GM12892 (cell line): ENCODE measurements around the gene PDZD7.
A peak's percentile ranks its signal among the peaks of the same experiment; 100 is the strongest.
"Not testable (repeated sequence)": the region's sequence is repeated elsewhere in the genome, so short reads cannot be mapped to it uniquely, and the experiment has no call there.

Experiments used
- DNase-seq: peaks from one replicate; pipeline ENCODE4 v3.0.0; 2011; ENCODE audit not compliant: insufficient read length
- FAIRE-seq: peaks from 2 replicates; lab custom pipeline; 2011; peaks lifted over from hg19 to GRCh38; lab: Jason Lieb, UNC
- POLR2A ChIP-seq: IDR thresholded peaks from 2 replicates; pipeline ENCODE4 v1.6.1; 2011; ENCODE audit warnings: low read depth, low read length, control low read depth
- POLR2AphosphoS5 ChIP-seq: IDR thresholded peaks from 2 replicates; pipeline ENCODE4 v1.6.1; 2011; ENCODE audit warnings: low read depth, low read length, control low read depth
- TAF1 ChIP-seq: IDR thresholded peaks from 2 replicates; pipeline ENCODE4 v1.6.1; 2011; ENCODE audit warnings: low read depth, mild to moderate bottlenecking, control low read depth, low read length, borderline replicate concordance

The PDZD7 gene

GRCh38 chr10:100980311-100980710 lies 50.6 kb downstream of the PDZD7 start:
- no peak for DNase-seq
- TF ChIP-seq POLR2AphosphoS5 = no peak
- no peak for TF ChIP-seq POLR2A
- TF ChIP-seq TAF1 = no peak

DNA sequence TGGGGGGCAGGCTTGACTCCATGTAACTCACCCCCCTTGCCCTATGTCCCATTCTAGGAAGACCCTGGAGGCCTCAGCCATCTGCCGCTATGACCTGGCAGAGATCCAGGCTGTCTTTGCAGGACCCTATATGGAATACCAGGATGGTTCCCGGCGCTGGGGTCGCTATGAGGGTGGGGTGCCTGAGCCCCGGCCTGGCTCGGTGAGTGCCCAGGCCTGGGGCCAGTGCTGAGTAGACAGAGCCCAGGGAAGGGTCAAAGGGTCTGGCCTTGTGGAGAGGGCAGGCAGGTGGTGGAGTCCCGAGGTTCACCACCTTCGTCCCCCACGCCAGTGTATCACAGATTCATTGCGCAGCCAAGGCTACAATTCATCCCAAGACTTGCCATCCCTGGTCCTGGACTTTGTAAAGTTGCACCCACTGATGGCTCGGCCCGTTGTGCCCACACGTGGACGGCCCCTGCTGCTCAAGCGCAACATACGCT lies 51.1 kb downstream of the PDZD7 start:
- FAIRE-seq (no peak), DNase-seq (no peak)
- no peak for TF ChIP-seq TAF1
- no peak for TF ChIP-seq POLR2AphosphoS5
- TF ChIP-seq POLR2A = no peak

More at GRCh38 chr10:100980311-100980710, 50.6 kb downstream of the PDZD7 start:
- FAIRE-seq = no peak

GRCh38 chr10:100978901-100979195 lies 52.1 kb downstream of the PDZD7 start:
- FAIRE-seq (no peak), DNase-seq (no peak)
- TF ChIP-seq TAF1 (no peak), POLR2AphosphoS5 (no peak), POLR2A (no peak)

- DNase-seq (no peak), FAIRE-seq (no peak)
- no peak for TF ChIP-seq POLR2A
- TF ChIP-seq TAF1 = no peak
- no peak for TF ChIP-seq POLR2AphosphoS5
These were observed 52.6 kb downstream of the PDZD7 start for GRCh38 chr10:100978121-100978900.

GRCh38 chr10:100977436-100977835 lies 53.5 kb downstream of the PDZD7 start:
- FAIRE-seq = no peak
- TF ChIP-seq POLR2A (no peak), POLR2AphosphoS5 (no peak)
- DNase-seq = no peak

DNA sequence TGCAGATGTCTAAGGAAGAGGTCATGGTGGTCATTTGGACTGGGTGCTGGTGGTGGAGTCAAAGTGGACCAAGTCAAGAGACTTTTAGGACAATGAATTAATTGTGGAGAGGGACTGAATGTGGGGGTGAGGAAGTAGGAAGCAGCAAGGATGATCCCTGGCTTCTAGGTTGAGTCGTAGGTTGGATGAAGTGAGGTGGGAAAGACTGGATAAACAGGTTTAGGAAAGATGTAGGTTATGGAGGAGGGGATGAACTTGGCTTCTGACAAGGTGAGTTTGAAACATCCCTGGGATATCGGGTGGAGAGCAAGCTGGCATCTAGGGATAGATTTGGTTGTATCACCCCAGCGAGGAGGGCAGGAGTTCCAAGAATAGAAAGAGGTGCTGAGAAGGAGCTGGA lies 54.0 kb downstream of the PDZD7 start:
- FAIRE-seq (peak; percentile 33), DNase-seq (no peak)
- TF ChIP-seq TAF1 (no peak), POLR2AphosphoS5 (no peak), POLR2A (no peak)

GRCh38 chr10:100975397-100975796 lies 55.5 kb downstream of the PDZD7 start:
- not testable (repeated sequence) for DNase-seq, FAIRE-seq

- TF ChIP-seq POLR2A = no peak
- TF ChIP-seq POLR2AphosphoS5 = no peak
- TF ChIP-seq TAF1 = no peak
- DNase-seq = no peak
- no peak for FAIRE-seq
These were observed 57.9 kb downstream of the PDZD7 start for GRCh38 chr10:100972904-100973535.

- no peak for FAIRE-seq
- TF ChIP-seq TAF1 (no peak), POLR2A (no peak), POLR2AphosphoS5 (no peak)
- DNase-seq = no peak
These were observed 58.6 kb downstream of the PDZD7 start for GRCh38 chr10:100972115-100972903.

- FAIRE-seq = no peak
- DNase-seq = no peak
- TF ChIP-seq POLR2AphosphoS5 (no peak), TAF1 (no peak), POLR2A (no peak)
These were observed 59.8 kb downstream of the PDZD7 start for GRCh38 chr10:100970914-100971811.
